Mesenteric fat pad (tissue), 1 donor: ENCODE results near the gene SPTBN1. TPM values are rescaled to one million over a fixed set of nuclear protein-coding genes. Genes with fewer than 3 reads are reported as not detected.

Experiments used
- DNase-seq: peaks from one replicate; pipeline ENCODE4 v3.0.0-alpha.2; 2020; ENCODE audit warnings: low spot score
- total RNA-seq: library from RNA; stranded (reverse); fragmentation: NEBNext Ultra II Directional; extraction: Animal tissue kit (Norgen Biotek cat#: 25700); gene quantifications from one replicate; pipeline ENCODE4 v1.2.1, GENCODE V29; 2021
- donor health status: DM: yes; HTN: yes; CAD: no.

SPTBN1 gene
- total RNA-seq, 1 donor from 2014 or later = 776 TPM

- no peak for DNase-seq
These were observed 190.2 kb downstream of the SPTBN1 start for GRCh38 chr2:54646170-54646927.

- DNase-seq = no peak
These were observed 192.1 kb downstream of the SPTBN1 start for GRCh38 chr2:54648256-54648655.

GRCh38 chr2:54649191-54649590, 193.1 kb downstream of the SPTBN1 start:
- DNase-seq = no peak

GRCh38 chr2:54649633-54650032, 193.5 kb downstream of the SPTBN1 start:
- no peak for DNase-seq

GRCh38 chr2:54650612-54651011, 194.5 kb downstream of the SPTBN1 start:
- no peak for DNase-seq

- DNase-seq = no peak
These were observed 195.2 kb downstream of the SPTBN1 start for GRCh38 chr2:54651291-54651690.

- DNase-seq = no peak
These were observed 196.4 kb downstream of the SPTBN1 start for GRCh38 chr2:54652540-54652939.

GRCh38 chr2:54653572-54654204, 197.6 kb downstream of the SPTBN1 start:
- no peak for DNase-seq

- DNase-seq = no peak
These were observed 199.1 kb downstream of the SPTBN1 start for GRCh38 chr2:54655046-54655809.

GRCh38 chr2:54656863-54657262, 200.7 kb downstream of the SPTBN1 start:
- DNase-seq = no peak

- DNase-seq = no peak
These were observed 201.5 kb downstream of the SPTBN1 start for GRCh38 chr2:54657664-54658083.

- no peak for DNase-seq
These were observed 202.5 kb downstream of the SPTBN1 start for GRCh38 chr2:54658564-54659071.

GRCh38 chr2:54659527-54659926, 203.4 kb downstream of the SPTBN1 start:
- DNase-seq = no peak

GRCh38 chr2:54660752-54661151, 204.6 kb downstream of the SPTBN1 start:
- DNase-seq = no peak

GRCh38 chr2:54663424-54664030, 207.4 kb downstream of the SPTBN1 start:
- DNase-seq = no peak

- DNase-seq = no peak
These were observed 208.2 kb downstream of the SPTBN1 start for GRCh38 chr2:54664238-54664786.

- DNase-seq = no peak
These were observed 209.3 kb downstream of the SPTBN1 start for GRCh38 chr2:54665436-54665856.

- no peak for DNase-seq
These were observed 210.1 kb downstream of the SPTBN1 start for GRCh38 chr2:54666131-54666633.

GRCh38 chr2:54666634-54667265, 210.6 kb downstream of the SPTBN1 start:
- DNase-seq = no peak

GRCh38 chr2:54667266-54667639, 211.1 kb downstream of the SPTBN1 start:
- DNase-seq = no peak
